ENCODE results near the gene GPR84.
"Not testable (repeated sequence)": the region's sequence is repeated elsewhere in the genome, so short reads cannot be mapped to it uniquely, and the experiment has no call there.

The GPR84 gene

DNA sequence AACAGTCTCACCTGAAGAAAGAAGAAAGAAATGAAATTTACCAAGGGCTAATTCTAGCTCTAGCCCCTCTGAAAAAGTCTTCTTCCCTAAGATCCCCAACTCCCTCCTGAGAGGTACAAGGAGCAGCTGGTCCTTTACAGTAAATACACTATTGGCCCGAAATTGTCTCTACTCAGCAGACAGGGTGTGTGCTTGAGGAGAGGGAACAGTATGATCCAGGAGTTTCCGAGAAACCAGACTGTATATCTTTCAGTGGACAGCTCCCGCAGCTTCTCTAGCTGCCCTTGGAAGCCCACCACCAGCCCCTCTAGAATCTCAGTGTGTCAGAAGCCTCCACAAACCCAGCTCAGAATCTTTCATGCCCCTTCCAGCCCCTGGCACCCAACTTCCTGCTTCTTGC is 8.1 kb downstream of the GPR84 start:
- no peak for DNase-seq (ENCODE audit: low read depth in 2 of 2)

DNA sequence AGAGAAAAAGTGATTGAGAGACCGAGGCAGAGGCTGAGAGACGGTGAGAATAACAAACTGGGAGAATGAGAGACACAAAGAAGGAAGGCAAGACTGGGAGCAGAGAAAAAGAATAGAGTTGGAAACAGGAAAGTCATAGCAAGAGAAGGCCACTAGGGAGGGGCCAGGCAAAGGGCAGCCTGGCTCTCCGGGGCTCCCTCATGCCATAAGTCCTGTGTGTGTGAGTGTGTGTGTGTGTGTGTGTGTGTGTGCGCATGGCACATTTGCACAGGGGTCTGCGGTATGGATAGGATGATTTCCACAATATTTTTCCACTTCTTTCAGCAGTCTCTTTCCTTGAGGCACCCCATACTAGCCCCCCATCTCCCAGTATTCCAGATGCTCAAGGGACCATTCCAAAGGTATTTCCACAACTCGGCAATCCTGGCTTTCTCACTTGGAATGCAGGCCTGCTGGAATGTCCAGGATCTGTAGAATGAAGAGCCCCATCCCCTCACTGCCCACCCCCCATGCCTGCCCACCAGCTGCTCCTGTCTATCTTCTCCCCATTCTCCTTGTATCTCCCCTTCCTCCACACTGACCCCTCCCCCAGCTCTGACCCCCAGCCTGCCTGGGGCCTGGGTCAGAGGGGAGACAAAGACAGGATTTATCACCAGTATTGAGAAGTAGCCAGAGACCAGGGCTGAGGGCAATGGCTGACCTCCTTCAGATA is 9.0 kb downstream of the GPR84 start:
- no peak for DNase-seq (ENCODE audit: low read depth in 2 of 2)

DNA sequence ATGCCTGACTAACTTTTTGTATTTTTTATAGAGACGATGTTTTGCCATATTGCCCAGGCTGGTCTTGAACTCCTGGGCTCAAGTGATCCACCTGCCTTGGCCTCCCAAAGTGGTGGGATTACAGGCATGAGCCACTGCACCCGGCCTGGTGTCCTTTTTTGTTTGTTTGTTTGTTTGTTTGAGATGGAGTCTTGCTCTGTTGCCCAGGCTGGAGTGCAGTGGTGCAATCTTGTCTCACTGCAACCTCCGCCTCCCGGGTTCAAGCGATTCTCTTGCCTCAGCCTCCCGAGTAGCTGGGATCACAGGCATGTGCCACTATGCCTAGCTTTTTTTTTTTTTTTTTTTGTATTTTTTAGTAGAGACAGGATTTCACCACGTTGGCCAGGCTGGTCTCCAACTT is 10.0 kb downstream of the GPR84 start:
- not testable (repeated sequence) for DNase-seq (ENCODE audit: low read depth in 2 of 2)

DNA sequence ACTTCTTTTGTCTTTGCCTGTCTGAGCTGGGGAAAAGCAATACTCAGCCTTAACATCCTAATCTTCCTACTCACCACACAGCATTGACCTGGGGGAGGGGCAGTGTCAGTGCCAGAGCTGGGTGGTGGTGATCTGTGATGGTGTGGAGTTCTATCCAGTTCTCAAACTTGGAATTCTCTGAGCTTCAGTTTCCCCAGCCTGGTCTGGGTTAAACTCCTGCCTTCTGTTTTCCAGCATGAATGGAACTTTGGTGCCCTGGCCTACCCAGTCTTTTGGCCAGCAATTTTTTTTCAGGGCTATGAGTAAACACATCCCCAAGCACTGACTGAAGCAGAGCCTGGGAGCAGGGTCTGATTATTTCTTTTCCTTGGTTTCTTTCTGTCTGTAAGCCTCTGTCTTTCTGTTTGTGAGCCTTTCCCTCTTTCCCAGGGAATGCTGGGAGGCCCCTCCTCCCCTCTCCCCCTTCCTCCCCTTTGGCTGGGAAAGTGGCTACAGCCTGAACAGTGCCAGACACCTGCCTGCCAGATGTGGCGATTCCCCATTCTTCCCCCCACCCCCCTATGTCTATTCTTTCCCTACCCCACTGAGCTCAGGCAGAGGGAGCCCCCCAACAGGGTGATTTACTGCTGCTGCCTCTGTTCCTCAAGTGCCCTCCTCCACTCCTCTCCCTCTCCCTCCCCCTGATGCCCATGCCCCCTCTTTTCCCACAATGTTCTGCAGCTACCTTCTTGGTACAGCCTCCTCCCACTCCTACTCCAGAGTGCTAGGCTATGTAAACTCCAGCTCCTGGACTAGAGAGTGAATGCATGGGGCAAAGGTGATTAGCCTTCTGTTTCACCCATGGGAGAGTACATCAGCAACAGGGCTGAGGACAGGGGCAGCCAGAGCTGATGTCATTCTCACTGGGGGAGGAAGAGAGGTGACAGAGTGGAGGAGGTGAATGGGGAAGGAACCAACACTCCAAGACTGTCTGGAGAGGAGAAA is 11.1 kb downstream of the GPR84 start:
- DNase-seq (ENCODE audit: low read depth in 2 of 2) = no peak

DNA sequence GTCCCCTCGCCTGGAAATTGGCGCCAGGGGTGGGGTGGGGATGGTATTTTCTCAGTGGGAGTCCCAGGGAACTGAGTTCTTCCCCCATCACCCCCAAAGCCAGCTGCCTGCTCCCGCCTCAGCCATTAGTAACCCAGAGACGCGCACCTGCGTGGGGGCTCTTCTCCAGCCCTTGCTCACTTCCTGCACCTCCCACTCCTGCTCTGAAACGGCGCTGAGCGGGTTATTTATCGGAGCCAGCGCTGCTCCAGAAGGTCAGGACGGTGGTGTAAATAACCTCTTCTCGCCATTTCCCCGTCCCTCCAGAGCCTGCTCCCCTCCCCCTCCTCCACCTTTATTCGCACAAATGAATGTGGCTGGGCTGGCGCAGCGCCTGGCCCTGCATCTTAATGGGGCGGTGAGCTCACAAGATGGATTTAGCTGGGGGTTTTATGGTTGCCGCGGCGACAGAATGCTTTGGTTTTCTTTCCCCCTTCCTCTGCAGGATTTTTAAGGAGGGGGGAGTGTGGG is 12.2 kb downstream of the GPR84 start:
- DNase-seq (ENCODE audit: low read depth in 2 of 2) = no peak

DNA sequence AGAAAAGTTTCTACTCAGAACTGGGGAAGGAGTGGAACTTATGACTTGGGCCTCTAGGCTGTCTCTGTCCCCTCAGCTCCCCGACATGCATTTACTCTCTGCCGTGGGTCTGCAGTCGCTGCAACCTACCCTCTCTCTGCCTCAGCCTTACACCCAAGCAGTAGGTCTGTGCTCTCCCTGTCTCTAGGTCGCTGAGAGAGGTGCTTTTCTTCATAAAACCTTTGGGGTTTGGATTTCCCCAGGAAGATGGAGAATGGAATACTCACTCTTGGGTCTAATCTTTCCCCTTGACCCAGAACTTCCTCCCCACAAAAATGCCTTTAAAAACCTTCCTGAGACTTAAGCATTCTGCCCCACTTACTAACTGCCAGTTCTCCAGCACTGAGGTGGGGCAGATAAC is 12.9 kb downstream of the GPR84 start:
- DNase-seq (ENCODE audit: low read depth in 2 of 2) = no peak

DNA sequence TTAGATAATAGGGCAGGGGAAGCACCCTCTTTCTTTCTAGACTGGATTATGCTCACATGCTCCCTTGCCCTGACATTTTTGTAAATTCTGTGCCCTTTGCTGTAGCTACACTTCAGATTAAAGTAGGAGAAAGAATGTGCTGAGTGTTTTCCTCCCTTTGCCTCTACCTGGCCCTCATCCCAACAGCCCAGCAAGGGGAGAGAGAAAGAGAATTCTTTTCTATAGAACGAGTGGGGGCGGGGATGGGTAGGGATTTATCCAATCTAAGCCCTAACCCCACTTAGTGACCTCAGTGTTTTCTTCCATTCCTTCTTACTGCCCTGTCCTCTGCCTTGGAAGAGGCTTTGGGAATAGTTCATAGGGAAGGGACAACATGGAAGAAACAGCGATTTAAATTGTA is 13.5 kb downstream of the GPR84 start:
- DNase-seq (ENCODE audit: low read depth in 2 of 2) = no peak

DNA sequence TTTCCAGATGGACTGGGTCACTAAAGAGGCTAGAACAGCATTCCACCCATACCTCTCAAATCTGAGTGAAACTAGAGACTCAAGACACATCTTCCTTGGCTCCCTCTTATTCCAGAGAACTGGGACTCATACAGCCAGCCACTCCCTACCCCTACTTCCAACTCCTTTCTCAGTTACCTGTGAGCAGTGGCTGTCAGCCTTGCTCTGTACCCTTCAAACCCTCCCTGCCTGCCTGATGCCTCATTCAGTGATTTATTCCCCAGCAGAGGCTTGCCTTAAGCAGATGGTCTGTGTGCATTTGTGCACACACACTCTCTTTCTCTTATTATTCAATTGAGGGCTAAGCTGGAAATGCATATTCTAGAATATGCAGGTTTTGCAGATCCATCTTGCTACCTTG is 14.6 kb downstream of the GPR84 start:
- no peak for DNase-seq (ENCODE audit: low read depth in 2 of 2)

DNA sequence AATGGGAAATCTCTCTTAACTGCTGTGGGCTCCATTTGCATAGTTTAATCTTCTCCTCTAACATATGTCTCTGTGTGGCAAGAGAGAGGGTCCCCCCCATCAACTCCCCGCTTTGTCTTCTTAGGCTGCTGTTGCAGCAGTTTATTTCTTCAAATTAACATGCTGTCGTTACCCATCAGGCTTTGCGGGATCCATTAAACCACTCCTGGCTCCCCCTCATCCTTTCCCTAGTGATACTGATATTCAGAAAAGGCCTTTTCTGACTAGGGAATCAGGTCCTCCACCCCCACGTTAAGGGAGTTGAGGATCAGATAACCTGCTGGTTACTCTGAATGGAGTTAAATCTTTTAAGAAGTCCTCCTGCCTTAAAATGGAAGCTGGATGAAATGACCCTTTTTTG is 15.2 kb downstream of the GPR84 start:
- no peak for DNase-seq (ENCODE audit: low read depth in 2 of 2)

DNA sequence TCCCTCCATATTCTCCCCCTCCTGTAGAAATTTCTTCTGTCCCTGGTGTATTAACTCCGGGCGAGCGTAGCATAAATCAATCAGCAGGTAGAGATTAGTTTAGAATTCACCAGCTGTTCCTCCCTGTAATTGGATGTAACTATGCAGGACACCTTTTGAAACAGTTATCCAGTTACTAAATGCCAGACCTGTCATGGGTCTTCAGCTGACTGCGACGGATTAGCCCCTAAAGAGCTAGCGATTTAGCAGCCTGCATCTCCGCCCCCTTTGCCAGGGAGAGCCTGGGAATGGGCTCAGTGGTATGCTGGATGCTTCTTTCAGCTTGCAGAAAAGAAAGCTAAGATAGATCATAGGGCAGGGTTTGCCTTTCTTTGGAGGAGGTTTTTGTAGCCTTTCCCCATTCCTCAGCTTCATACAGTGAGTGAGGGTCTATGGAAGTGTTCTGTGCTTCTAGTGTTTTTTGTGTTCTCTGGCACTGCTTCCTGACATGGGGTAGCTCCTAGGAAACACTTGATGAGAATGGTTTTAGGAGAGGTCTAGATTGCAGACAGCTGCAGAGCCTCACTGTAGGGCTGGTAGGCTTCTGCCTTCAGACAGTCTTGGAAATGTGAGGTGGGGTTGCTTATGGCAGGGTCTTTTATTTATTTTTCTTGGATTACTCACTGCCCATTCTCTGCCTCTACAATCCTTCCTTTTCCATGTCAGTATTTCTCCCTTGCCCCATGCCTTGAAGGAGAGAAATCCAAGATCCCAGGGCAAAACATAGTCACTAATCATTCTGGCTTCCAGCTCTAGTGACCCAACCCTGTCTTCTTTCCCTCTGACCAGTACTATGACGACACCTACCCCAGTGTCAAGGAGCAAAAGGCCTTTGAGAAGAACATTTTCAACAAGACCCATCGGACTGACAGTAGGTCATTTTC is 22.6 kb downstream of the GPR84 start:
- DNase-seq (ENCODE audit: low read depth in 2 of 2) = no peak

DNA sequence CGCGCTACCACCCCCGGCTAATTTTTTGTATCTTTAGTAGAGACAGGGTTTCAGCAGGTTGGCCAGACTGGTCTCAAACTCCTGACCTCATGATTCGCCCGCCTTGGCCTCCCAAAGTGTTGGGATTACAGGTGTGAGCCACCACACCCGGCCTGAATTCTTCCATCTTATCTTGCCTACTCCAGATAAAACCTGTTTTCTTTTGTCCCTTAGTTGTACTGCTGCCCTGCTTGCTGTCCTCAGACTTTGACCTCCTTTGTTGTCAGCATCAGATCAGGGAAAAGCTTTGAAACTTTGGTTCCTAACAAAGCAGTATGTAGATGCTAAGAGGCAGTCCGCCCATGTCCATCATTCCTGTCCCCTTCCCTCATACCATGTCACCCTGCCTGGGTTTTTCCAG is 23.4 kb downstream of the GPR84 start:
- no peak for DNase-seq (ENCODE audit: low read depth in 2 of 2)

DNA sequence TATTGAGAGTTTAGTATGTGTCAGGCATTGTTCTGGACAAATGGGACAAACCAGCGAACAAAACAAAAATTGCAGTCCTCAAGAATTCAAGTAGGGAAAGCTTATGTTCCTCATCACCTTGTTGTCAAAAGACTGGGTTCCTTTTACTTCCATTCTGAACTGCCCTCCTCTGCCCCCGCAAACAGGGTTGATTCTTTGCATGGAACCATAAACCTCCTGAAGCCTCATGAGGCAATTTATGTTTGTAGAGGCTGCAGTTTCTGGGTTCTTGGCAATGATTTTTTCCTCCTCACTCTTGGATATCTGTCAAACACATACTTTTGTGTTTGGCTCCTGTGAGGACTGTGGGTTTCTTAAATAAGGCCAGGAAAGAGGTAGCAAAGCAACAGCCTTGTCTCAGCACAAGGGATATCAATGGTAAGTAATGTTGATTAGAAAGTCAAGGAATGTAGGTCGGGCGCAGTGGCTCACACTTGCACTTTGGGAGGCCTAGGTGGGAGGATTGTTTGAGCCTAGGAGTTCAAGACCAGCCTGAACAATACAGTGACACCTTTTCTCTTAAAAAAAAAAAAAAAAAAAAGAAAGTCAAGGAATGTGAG is 25.5 kb downstream of the GPR84 start:
- DNase-seq (ENCODE audit: low read depth in 2 of 2) = no peak

DNA sequence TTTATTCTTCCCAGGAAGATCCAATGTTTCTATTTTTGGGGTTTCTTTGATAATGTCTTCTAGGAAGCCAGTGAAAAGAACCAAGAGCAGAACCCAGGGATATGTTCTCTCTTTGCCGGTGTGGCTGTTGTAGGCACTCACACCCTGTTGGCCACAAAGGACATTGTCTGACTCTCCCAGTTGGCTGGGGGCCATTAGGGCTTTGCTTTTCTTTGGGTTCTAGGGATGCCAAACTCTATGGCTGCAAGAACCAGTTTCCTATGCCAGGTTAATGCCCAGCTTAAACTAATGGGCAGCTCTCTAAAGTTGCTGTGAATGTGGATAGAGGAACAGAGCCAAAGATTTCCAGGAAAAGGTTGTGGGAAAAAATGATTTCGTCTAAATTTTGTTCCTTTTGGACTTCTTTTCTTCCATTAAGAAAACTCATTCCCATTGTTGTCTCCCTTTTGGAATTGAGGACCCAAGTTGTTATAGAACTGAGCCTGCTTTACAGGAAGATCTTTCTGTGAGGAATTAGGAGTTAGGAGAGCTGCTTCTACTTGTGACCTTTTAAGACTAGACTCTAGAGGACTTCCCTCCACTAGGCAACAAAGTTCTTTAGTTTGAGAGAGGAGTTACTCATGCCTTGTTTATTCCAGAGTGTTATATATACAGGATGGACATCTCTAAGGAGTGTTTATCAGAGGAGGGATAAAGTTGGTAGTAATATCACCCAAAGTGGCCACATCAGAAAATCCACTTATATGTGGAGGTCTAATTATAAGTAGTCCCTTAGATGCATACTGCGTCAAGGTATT is 26.2 kb downstream of the GPR84 start:
- DNase-seq (ENCODE audit: low read depth in 2 of 2) = no peak

DNA sequence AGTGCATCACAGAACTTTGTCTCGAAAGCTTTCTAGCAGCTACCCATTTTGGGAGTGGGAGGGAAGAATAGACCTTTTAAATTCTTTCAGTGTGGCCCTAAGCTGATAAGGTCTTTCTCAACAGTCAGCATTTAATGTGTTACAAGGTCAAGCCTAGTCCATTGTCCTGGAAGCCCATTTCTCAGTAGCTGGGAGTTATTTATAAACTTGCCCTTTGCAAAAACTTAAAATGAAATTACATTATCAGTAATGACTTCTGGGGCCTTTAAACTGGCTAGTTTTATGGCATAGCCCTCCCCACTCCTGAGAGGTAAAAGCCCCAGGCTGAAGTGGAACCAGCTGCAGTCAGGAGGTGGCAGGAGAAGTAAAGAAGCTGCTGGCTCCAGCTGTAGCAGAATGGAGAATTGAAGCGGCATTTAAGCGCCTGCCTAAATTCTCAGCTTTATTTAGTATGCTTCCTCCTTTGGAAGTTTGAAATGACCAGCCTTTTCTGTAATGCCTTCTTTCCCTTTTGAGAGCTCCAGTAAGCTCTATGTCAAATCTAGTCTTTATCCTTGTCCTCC is 26.9 kb downstream of the GPR84 start:
- DNase-seq (ENCODE audit: low read depth in 2 of 2) = no peak

DNA sequence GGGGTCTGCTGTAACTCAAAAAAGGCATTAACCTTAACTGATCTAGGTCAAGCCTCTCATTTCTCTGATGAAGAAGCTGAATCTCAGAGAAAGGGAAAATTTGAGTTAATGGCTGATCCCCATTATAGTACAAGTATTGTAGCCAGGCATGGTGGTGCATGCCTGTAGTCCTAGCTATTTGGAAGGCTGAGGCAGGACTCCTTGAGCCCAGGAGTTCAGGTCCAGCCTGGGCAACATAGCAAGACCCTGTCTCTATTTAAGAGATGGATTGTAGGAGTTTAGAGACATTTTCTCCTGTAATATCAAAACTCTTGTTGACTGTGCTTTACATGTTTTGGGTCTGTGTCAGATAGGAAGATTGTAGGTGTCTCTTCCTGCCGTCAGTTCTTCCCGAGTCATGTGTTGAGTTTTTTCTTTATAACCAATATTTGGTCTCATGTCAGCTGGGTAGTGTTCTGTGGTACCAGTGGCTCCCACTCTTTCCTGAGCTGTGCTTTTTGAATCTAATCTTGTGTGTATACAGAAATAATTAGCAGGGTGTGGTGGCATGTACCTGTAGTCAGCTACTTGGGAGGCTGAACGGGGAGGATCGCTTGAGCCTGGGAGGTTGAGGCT is 30.8 kb downstream of the GPR84 start:
- DNase-seq (ENCODE audit: low read depth in 2 of 2) = no peak

DNA sequence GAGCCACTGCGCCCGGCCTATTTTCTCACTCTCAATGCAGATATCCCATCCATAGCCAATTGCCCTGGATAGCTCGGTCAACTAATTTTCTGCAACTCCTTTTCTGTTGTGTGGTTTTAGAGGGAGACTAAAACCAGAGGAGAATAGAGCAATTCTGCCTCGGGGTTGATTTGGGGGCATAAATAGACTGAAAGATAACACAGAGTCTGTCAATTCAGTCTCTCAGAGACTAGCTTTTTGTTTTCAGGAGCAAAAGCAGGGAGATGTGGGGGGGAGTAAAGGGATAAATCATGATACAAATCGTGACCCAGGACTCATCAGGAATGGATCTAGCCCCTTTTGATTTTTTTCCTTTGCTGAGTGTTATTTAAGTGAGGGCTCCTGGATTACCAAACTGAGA is 32.8 kb downstream of the GPR84 start:
- no peak for DNase-seq (ENCODE audit: low read depth in 2 of 2)

DNA sequence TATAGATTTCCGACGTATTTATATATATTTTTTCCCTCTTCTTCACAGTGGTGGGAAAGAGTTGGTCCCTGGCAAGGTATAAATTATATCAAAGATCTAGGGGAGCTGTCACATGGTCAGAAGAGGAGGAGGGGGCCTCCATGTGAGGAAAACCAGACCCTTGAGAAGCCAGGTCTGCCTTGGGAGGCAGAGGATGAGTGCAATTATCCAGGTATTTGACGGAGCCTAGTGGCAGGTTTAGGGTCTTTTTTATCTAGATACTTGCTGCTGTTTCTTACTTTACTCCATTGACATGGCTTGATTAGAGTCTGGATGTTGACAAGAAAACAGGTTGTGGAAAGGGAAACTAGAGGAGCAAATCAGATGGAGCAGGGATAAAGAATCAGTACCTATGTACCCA is 33.8 kb downstream of the GPR84 start:
- no peak for DNase-seq (ENCODE audit: low read depth in 2 of 2)

DNA sequence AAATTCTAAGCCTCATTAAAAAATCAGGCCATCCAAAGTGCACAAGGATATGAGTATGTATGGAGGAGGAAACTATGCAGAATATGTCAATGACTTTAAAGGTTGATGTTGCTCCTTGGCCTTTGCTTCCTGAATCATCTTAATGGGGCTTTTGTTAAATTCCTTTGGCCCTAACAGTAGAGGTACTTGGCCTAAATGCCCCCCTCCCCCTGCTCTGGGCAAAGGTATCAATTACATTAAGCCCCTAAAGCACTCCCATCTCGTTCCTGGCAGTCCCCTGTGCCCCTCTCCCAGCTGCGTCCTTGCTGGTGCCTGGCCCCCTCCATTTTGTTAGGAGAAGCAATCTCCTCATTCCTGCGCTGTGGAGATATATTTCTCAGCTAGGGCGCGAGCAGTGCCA is 34.5 kb downstream of the GPR84 start:
- no peak for DNase-seq (ENCODE audit: low read depth in 2 of 2)

DNA sequence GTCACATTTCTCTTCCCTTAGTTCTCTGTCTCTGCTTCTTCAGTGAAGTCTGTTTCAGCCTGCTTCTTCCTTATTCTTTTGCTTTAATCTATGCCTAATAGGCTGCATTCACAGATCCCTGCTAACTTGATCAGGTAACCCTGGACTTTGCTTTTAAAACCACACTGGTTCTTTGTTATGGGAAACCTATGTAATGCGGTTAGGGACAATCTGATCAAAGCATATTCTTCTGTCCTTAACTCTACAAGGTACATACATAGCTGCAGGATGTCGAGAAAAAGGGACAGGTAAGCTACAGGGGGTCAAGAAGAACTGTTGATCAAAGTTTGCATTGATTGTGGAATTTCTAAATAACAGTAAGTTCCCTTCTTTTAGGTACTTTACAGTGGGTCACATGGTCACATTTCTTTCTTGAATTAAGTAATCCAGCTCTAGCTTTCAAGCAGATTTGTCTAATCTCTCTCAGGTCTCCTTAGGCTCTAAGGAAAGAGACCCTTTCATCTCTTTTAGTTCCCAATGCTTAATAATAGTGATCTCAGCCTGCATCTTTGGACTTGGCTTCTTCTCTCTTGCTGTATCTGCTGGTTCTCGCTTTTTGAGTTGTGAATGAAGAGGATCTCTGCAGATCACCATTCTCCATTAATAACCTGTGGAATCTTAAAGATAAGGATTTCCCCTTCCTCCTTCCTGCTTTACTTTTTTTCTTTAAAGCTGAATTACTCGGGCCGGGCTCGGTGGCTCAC is 35.5 kb downstream of the GPR84 start:
- no peak for DNase-seq (ENCODE audit: low read depth in 2 of 2)
